Measurements from ENCODE around the gene SLC25A13. TPM values are rescaled to one million over a fixed set of nuclear protein-coding genes. Genes with fewer than 3 reads are reported as not detected.

SLC25A13 gene
- total and polyA plus RNA-seq, 2 of the 4 experiments (the other 2 are of a cell fraction) = 7.4 to 11.7 TPM

- in situ Hi-C loops (cut with MboI; ENCODE audit: low sequenced_read_pairs) (no loop called here), dilution Hi-C loops (cut with HindIII; ENCODE audit: low sequenced_read_pairs, unreplicated experiment) (no loop called here), intact Hi-C loops (cut with micrococcal nuclease) (no loop called here)
- Histone ChIP-seq H2AK5ac (ENCODE audit: low read depth, low read length) (no peak overlapping the region), H3K56ac (ENCODE audit: extremely low read depth, insufficient read depth, low read length) (no peak overlapping the region), H3K79me1 (ENCODE audit: low read depth in 1 of 2, low read length in 2 of 2) (peaks cover 4 to 8% of the 10 kb centered on the region in 2 experiments; a peak in 2 of 4 replicates), H3K4me1 (ENCODE audit: control insufficient read depth, insufficient read depth, low read length) (peaks cover under 1% of the 10 kb centered on the region), H4K8ac (ENCODE audit: low read depth in 2 of 2, low read length in 2 of 2) (no peak overlapping the region), H4K91ac (ENCODE audit: insufficient read depth, low read depth, low read length) (no peak overlapping the region), H2BK120ac (ENCODE audit: low read depth, low read length) (no peak overlapping the region), H2BK15ac (ENCODE audit: low read depth, low read length) (no peak overlapping the region), H3K4me2 (ENCODE audit: low read depth, low read length) (no peak overlapping the region), H2AFZ (replicated peaks; ENCODE audit: low read length, poor library complexity) (no peak overlapping the region), H3K9me3 (ENCODE audit: control insufficient read depth, insufficient read depth, low read length) (no peaks in the 10 kb centered on the region), H3K27me3 (ENCODE audit: control insufficient read depth, insufficient read depth, low read length) (no peaks in the 10 kb centered on the region), H3K4ac (ENCODE audit: low read depth, low read length) (no peak overlapping the region), H3K9ac (ENCODE audit: low read depth, low read length) (no peak overlapping the region), H2BK20ac (ENCODE audit: low read depth, low read length) (no peak overlapping the region), H4K5ac (ENCODE audit: low read depth, low read length) (no peak overlapping the region), H2AK9ac (replicated peaks; ENCODE audit: low read depth, low read length, poor library complexity) (no peak overlapping the region), H2BK5ac (ENCODE audit: low read depth, low read length, poor library complexity, severe bottlenecking) (no peak overlapping the region), H3K36me3 (ENCODE audit: control insufficient read depth, insufficient read depth, low read length) (no peaks in the 10 kb centered on the region), H3K27ac (ENCODE audit: insufficient read depth, low read length) (no peak overlapping the region), H3K14ac (replicated peaks; ENCODE audit: low read depth, low read length) (no peak overlapping the region), H3K23ac (ENCODE audit: low read depth, low read length) (no peak overlapping the region), H3K18ac (ENCODE audit: low read depth, low read length) (no peak overlapping the region), H3K9me1 (ENCODE audit: insufficient read depth, low read length) (0 out of 2 replicates have a peak, but pooled peaks cover 3% of the 10 kb centered on the region), H4K20me1 (ENCODE audit: insufficient read depth, low read length) (0 out of 2 replicates have a peak, but pooled peaks cover 1% of the 10 kb centered on the region), H3K4me3 (ENCODE audit: insufficient read depth, low read depth, low read length) (no peak overlapping the region)
- DNase-seq = no peak
- POLR2A ChIA-PET (ENCODE audit: unreplicated experiment) = no interaction called here
- TF ChIP-seq RAD21 (IDR thresholded peaks at IDR 0.05; ENCODE audit: low read length) (no peak), RFX5 (IDR thresholded peaks at IDR 0.05; ENCODE audit: low read depth, low read length) (no peak), FOS (IDR thresholded peaks at IDR 0.05; ENCODE audit: low read depth, low read length) (no peak), ELK1 (IDR thresholded peaks at IDR 0.05; ENCODE audit: borderline replicate concordance, low read depth, low read length) (no peak), CEBPB (IDR thresholded peaks at IDR 0.05; ENCODE audit: low read depth, low read length) (no peak), USF2 (IDR thresholded peaks at IDR 0.05; ENCODE audit: low read depth, low read length) (no peak), MAFK (IDR thresholded peaks at IDR 0.05; ENCODE audit: low read depth, low read length) (no peak), MAZ (IDR thresholded peaks at IDR 0.05; ENCODE audit: borderline replicate concordance, low read depth, low read length) (no peak), POLR2A (IDR thresholded peaks at IDR 0.05; ENCODE audit: low read depth, low read length) (no peak), RCOR1 (IDR thresholded peaks at IDR 0.05; ENCODE audit: insufficient replicate concordance, low read length) (no peak), BHLHE40 (IDR thresholded peaks at IDR 0.05; ENCODE audit: low read depth, low read length) (no peak), MXI1 (IDR thresholded peaks at IDR 0.05; ENCODE audit: borderline replicate concordance, low read depth, low read length) (no peak), NFE2L2 (IDR thresholded peaks at IDR 0.05; ENCODE audit: low read depth, low read length) (no peak), CHD1 (IDR thresholded peaks at IDR 0.05; ENCODE audit: low read depth, low read length) (no peak), SMC3 (IDR thresholded peaks at IDR 0.05; ENCODE audit: low read depth, low read length) (no peak), CTCF (conservative IDR thresholded peaks at IDR 0.05; ENCODE audit: low read depth, low read length) (no peak)
- CTCF ChIA-PET = no interaction called here
- ATAC-seq (ENCODE audit: low read depth) = no peak
- WGBS, 2 experiments (ENCODE audit: extremely low coverage in 2 of 2, insufficient read length in 1 of 2) = no CpG with 5 or more reads among the region's 3 CpGs
- no TSS peak for BruUV-seq (replicated peaks)
Measured at GRCh38 chr7:96241855-96242254, 80.0 kb downstream of the SLC25A13 start.

Data from IMR-90 (cell line).